Lower leg skin (tissue), 4 donors: ENCODE data around the gene FGD4. TPM values are rescaled to one million over a fixed set of nuclear protein-coding genes. Genes with fewer than 3 reads are reported as not detected.

Source experiments
- DNase-seq, 2 donors: peaks; one replicate each; pipeline ENCODE4 v3.0.0-alpha.2; 2019; ENCODE audit warnings: low spot score in 2 of 2
- H3K4me3 ChIP-seq: fragments of 200-600 bp; sonication (generic); 2 replicates; pipeline ENCODE4 v1.5.1; 2017; ENCODE audit warnings: mild to moderate bottlenecking, low read depth; ENCODE audit not compliant: poor library complexity, severe bottlenecking
- CTCF ChIP-seq, 3 donors: fragments of 450-650 bp; IDR thresholded peaks; one replicate each; pipeline ENCODE4 v1.5.1; 2016; ENCODE audit warnings: antibody characterized with exemption in 3 of 3, mild to moderate bottlenecking in 3 of 3, moderate library complexity in 2 of 3
- POLR2A ChIP-seq, 2 donors: fragments of 450-650 bp; IDR thresholded peaks; one replicate each; pipeline ENCODE4 v1.6.1; 2016 to 2017; ENCODE audit warnings: antibody characterized with exemption in 2 of 2, mild to moderate bottlenecking in 1 of 2, moderate library complexity in 1 of 2
- WGBS, 2 donors: methylation state at CpG; one replicate each; pipeline ENCODE4 v1.1.5; 2018; 5-methylcytosine and 5-hydroxymethylcytosine counted together
- intact Hi-C: fragments of 100-400 bp; cut with DNase I; formaldehyde crosslinking; loops from one replicate; pipeline ENCODE4 v1.15.0; 2023; ENCODE audit warnings: low total_unique reads
- total RNA-seq, 4 donors: library from RNA; depleted of rRNA; stranded (reverse); fragments of >200 nt; gene quantifications; one replicate each; pipeline ENCODE4 v1.1.0, GENCODE V29; 2016

The FGD4 gene
- total RNA-seq, 4 donors from 2014 or later: 40.0 to 62.8 (median 52.0) TPM

- 95 to 97% methylated on average over 6 of the region's 6 CpGs for WGBS, 2 donors
- no peak overlapping the region for H3K4me3 ChIP-seq
- TF ChIP-seq POLR2A (IDR thresholded peaks at IDR 0.05) (no peak), CTCF (IDR thresholded peaks at IDR 0.05) (no peak)
- no peak for DNase-seq
- intact Hi-C loops: no loop called here
Observed at GRCh38 chr12:32641287-32641901, 242.0 kb downstream of the FGD4 start.

- no peak overlapping the region for H3K4me3 ChIP-seq
- no peak for TF ChIP-seq CTCF (IDR thresholded peaks at IDR 0.05)
- TF ChIP-seq POLR2A (IDR thresholded peaks at IDR 0.05): no peak
- WGBS, 2 donors: 91 to 93% methylated on average over 2 of the region's 2 CpGs
- DNase-seq: no peak
- intact Hi-C loops: no loop called here
Observed at GRCh38 chr12:32644431-32644830, 245.1 kb downstream of the FGD4 start.

- WGBS, 2 donors: 79 to 94% methylated on average over 3 of the region's 3 CpGs
- intact Hi-C loops: no loop called here
Observed at GRCh38 chr12:32647275-32647674, 247.9 kb downstream of the FGD4 start.

GRCh38 chr12:32650508-32650907 is 251.2 kb downstream of the FGD4 start:
- no peak for DNase-seq
- no peak overlapping the region for H3K4me3 ChIP-seq
- intact Hi-C loops: loop anchor here (5.0 kb wide), 1 partner anchor 1152 kb away; no protein-coding TSS in a partner anchor
- 48 to 55% methylated on average over 2 of the region's 2 CpGs for WGBS, 2 donors
- no peak for TF ChIP-seq CTCF (IDR thresholded peaks at IDR 0.05)
- no peak for TF ChIP-seq POLR2A (IDR thresholded peaks at IDR 0.05)

More at GRCh38 chr12:32647275-32647674, 247.9 kb downstream of the FGD4 start:
- H3K4me3 ChIP-seq: no peak overlapping the region
- no peak for TF ChIP-seq CTCF (IDR thresholded peaks at IDR 0.05)
- TF ChIP-seq POLR2A (IDR thresholded peaks at IDR 0.05): no peak
- no peak for DNase-seq

GRCh38 chr12:32651151-32651955 is 252.0 kb downstream of the FGD4 start:
- DNase-seq: no peak
- intact Hi-C loops: loop anchor here (5.0 kb wide), 1 partner anchor 1151 kb away; no protein-coding TSS in a partner anchor
- no peak for TF ChIP-seq CTCF (IDR thresholded peaks at IDR 0.05)
- TF ChIP-seq POLR2A (IDR thresholded peaks at IDR 0.05): no peak
- WGBS, 2 donors: 93 to 97% methylated on average over 5 of the region's 5 CpGs
- H3K4me3 ChIP-seq: no peak overlapping the region
